Transverse colon (tissue), 4 donors: ENCODE results near the gene SERTAD3. TPM values are rescaled to one million over a fixed set of nuclear protein-coding genes. Genes with fewer than 3 reads are reported as not detected.
A peak's percentile ranks its signal among the peaks of the same experiment; 100 is the strongest.

Source experiments
- DNase-seq: peaks from one replicate; pipeline ENCODE4 v3.0.0-alpha.2; 2019
- H3K27ac ChIP-seq, 4 donors: fragments of 200-600 bp; sonication (generic); 2 replicates each; pipeline ENCODE4 v1.5.1; 2016 to 2018; ENCODE audit warnings: inconsistent platforms in 4 of 4
- H3K27me3 ChIP-seq: fragments of 200-600 bp; sonication (generic); 2 replicates; pipeline ENCODE4 v1.5.1; 2017; ENCODE audit warnings: inconsistent platforms
- H3K36me3 ChIP-seq, 4 donors: fragments of 200-600 bp; sonication (generic); 2 replicates each; pipeline ENCODE4 v1.5.1; 2017 to 2019; ENCODE audit warnings: inconsistent platforms in 4 of 4
- H3K4me1 ChIP-seq, 4 donors: fragments of 200-600 bp; sonication (generic); 2 replicates each; pipeline ENCODE4 v1.5.1; 2017 to 2020; ENCODE audit warnings: inconsistent platforms in 4 of 4
- H3K4me3 ChIP-seq, 4 donors: fragments of 200-600 bp; sonication (generic); 1 replicate in 1 of 4; 2 replicates in 3 of 4; pipeline versions ENCODE4 v1.5.1 to v1.6.1; 2017 to 2019; ENCODE audit warnings: inconsistent platforms in 4 of 4
- H3K9me3 ChIP-seq, 2 donors: fragments of 200-600 bp; sonication (generic); 2 replicates each; pipeline ENCODE4 v1.5.1; 2017 to 2019; ENCODE audit warnings: inconsistent platforms in 2 of 2
- EP300 ChIP-seq: sonication (generic); formaldehyde crosslinking; IDR thresholded peaks from one replicate; pipeline ENCODE4 v1.6.1; 2017; ENCODE audit warnings: antibody characterized with exemption, low read depth
- POLR2A ChIP-seq: fragments of 450-650 bp; IDR thresholded peaks from one replicate; pipeline ENCODE4 v1.6.1; 2016; ENCODE audit warnings: antibody characterized with exemption, mild to moderate bottlenecking, moderate library complexity
- POLR2AphosphoS5 ChIP-seq, 3 donors: sonication (generic); formaldehyde crosslinking; IDR thresholded peaks; one replicate each; pipeline ENCODE4 v1.6.1; 2016; ENCODE audit warnings: antibody characterized with exemption in 3 of 3
- WGBS, 2 donors: methylation state at CpG; one replicate each; pipeline ENCODE4 v1.1.5; 2018; ENCODE audit warnings: low coverage in 1 of 2; 5-methylcytosine and 5-hydroxymethylcytosine counted together
- in situ Hi-C, 4 donors: fragments of 200-750 bp; cut with MboI; loops; one replicate each; pipeline versions ENCODE4 v1.15.0 to v1.15.1; 2017; ENCODE audit warnings: low sequenced_read_pairs in 3 of 4, low pct_ligation_motif_present in 1 of 4, low pct_unique_long_range_greater_than_20kb in 1 of 4
- intact Hi-C: fragments of 100-400 bp; cut with DNase I; formaldehyde crosslinking; loops from one replicate; pipeline ENCODE4 v1.15.1; 2023; ENCODE audit warnings: low total_unique reads
- total RNA-seq, 4 donors: library from RNA; depleted of rRNA; stranded (reverse); fragments of >200 nt; gene quantifications; one replicate each; pipeline ENCODE4 v1.1.0, GENCODE V29; 2016
- TF ChIP-seq, protein P1 (sequence below), 5 experiments: fragments of 200-600 bp in 3 of 5; fragments of 450-650 bp in 2 of 5; sonication (generic) in 3 of 5; IDR thresholded peaks; 1 replicate in 2 of 5; 2 replicates in 3 of 5; pipeline ENCODE4 v1.5.1; 2016 to 2017; ENCODE audit warnings: antibody characterized with exemption in 5 of 5, inconsistent platforms in 3 of 5, mild to moderate bottlenecking in 2 of 5, moderate library complexity in 1 of 5

Gene SERTAD3
- total RNA-seq, 4 donors from 2014 or later = 14.1 to 31.0 (median 22.2) TPM

DNA sequence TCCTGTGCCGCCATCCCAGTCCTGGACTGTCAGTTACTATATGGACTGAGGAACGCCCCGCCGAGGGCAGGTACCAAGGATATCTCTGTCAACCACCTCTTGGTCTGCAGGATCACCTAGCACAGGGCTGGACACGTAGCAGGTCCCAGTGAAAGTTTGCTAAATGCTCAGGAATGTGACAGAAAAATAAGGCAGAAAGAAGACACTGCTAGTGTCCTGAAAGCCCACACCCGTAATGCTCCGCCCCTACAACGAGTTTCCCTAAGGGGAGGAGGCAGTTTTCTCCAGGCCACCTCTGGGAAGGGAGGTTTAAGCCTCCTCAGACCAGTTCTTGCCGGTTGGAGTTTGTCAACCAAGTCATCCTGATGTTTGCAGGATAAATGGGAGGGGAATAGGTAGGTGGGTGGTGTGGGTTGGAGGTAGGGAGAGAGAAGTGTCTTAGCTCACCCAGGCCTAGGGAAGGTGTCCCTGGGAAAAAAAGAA is 1.7 kb upstream of the SERTAD3 start:
- intact Hi-C loops (no loop called here), in situ Hi-C loops (no loop called here)
- Histone ChIP-seq H3K9me3 (no peaks in the 10 kb centered on the region), H3K36me3 (peaks cover 0 to 13% (median 6%) of the 10 kb centered on the region in 4 donors), H3K27me3 (no peaks in the 10 kb centered on the region), H3K27ac (peak overlapping the region; percentile 95 to 99 (median 98)), H3K4me3 (no peak overlapping the region), H3K4me1 (peaks cover 9 to 35% (median 23%) of the 10 kb centered on the region in 4 donors)
- TF ChIP-seq POLR2AphosphoS5 (IDR thresholded peaks at IDR 0.05) (peak in 2 of 3 donors; percentile 41 to 42), POLR2A (peak; percentile 44), EP300 (no peak)
- TF ChIP-seq, protein P1, sequence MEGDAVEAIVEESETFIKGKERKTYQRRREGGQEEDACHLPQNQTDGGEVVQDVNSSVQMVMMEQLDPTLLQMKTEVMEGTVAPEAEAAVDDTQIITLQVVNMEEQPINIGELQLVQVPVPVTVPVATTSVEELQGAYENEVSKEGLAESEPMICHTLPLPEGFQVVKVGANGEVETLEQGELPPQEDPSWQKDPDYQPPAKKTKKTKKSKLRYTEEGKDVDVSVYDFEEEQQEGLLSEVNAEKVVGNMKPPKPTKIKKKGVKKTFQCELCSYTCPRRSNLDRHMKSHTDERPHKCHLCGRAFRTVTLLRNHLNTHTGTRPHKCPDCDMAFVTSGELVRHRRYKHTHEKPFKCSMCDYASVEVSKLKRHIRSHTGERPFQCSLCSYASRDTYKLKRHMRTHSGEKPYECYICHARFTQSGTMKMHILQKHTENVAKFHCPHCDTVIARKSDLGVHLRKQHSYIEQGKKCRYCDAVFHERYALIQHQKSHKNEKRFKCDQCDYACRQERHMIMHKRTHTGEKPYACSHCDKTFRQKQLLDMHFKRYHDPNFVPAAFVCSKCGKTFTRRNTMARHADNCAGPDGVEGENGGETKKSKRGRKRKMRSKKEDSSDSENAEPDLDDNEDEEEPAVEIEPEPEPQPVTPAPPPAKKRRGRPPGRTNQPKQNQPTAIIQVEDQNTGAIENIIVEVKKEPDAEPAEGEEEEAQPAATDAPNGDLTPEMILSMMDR (IDR thresholded peaks at IDR 0.05) = no peak
- WGBS, 2 donors = 17 to 54% methylated on average over 1 to 9 of the region's 9 CpGs
- DNase-seq = peak; percentile 60

DNA sequence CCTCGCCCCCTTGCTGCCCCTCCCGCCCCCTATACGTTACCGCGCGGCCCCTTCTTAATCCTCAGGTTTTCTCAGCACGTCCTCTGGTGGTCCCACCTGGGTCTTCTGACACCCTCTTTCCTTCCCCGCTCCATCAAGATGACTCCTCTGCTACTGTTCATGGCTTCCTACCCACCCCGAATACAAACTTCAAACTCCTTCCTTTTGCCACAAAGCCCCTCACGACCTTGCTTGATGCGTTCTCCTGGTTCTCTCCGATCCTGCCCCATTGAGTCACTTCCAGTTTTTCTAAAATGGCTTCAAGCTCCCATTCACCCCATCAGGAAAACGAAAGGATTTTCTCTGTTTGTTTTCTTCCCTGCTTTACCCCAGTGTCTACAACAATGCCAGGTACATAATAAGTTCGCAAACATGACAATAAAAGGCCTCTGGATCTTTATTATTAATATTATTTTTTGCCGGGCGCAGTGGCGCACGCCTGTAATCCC is 734 bp upstream of the SERTAD3 start:
- H3K4me3 ChIP-seq = peak overlapping the region; percentile 37 to 98 (median 70)
- H3K27ac ChIP-seq = peak overlapping the region; percentile 95 to 99 (median 98)
- intact Hi-C loops (no loop called here), in situ Hi-C loops (no loop called here)
- DNase-seq = no peak
- no peaks in the 10 kb centered on the region for H3K27me3 ChIP-seq
- TF ChIP-seq, protein P1 (IDR thresholded peaks at IDR 0.05) = peak in 2 of 5 experiments; percentile 12 to 14
- TF ChIP-seq POLR2AphosphoS5 (IDR thresholded peaks at IDR 0.05) = no peak
- WGBS, 2 donors = 8 to 13% methylated on average over 11 to 18 of the region's 18 CpGs
- peaks cover 9 to 41% (median 24%) of the 10 kb centered on the region in 4 donors for H3K4me1 ChIP-seq
- peaks cover 0 to 21% (median 9%) of the 10 kb centered on the region in 4 donors for H3K36me3 ChIP-seq
- H3K9me3 ChIP-seq = no peaks in the 10 kb centered on the region

DNA sequence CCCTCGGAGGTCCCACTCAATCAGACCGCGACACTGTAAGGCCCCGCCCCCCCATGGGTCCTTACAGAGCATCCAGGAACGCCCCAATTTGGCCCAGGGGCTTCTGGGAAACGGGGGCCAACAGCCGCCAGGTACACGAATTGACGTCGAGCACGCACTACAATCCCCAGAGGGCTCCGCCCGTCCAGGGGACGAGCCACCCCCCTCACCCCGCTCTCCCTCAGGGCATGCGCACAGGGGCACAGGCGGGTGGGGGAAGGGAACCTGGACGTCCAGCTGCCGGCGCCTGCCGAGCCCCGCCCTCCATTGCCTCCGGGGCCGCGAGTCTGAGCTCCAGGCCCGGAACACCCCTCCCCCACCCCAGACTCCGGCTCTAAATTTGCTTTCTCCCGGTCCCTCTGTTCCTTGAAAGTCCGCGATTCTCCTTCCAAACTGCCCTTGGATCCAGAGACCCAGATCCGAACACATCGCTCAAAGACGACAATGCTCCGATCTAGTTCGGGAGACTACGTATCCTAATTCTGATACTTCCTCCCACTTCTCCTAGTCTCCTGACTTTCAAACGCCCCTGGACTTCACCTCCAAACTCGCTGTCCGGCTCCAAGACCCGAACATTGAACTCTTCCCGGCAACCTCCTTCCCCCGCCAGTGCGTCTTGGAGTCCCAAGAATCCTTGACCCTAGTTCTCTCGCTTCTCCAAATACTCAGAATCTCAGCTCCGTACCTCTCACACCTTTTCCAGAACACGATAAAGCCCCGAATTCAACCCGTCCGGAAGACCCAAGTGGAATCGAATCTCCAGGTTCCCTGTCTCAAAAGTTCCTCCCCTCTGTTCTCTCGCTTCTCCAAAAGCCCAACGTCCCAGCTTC is 770 bp downstream of the SERTAD3 start:
- 0% methylated on average over 17 to 41 of the region's 52 CpGs for WGBS, 2 donors
- intact Hi-C loops (loop anchor here (1.0 kb wide), 1 partner anchor 18 kb away; the partner anchor contains the start of gene SERTAD1), in situ Hi-C loops (no loop called here)
- peaks cover 9 to 41% (median 24%) of the 10 kb centered on the region in 4 donors for H3K4me1 ChIP-seq
- peak overlapping the region; percentile 64 to 98 (median 70) for H3K4me3 ChIP-seq
- no peaks in the 10 kb centered on the region for H3K27me3 ChIP-seq
- TF ChIP-seq POLR2A (peak; percentile 70), POLR2AphosphoS5 (IDR thresholded peaks at IDR 0.05) (peak; percentile 69 to 87 (median 84)), EP300 (peak; percentile 70)
- TF ChIP-seq, protein P1 (IDR thresholded peaks at IDR 0.05) = no peak
- DNase-seq = peak; percentile 100
- H3K9me3 ChIP-seq = no peaks in the 10 kb centered on the region
- H3K27ac ChIP-seq = peak overlapping the region; percentile 95 to 99 (median 98)
- H3K36me3 ChIP-seq = peaks cover 0 to 21% (median 9%) of the 10 kb centered on the region in 4 donors
